Lower lobe of right lung (tissue), 2 donors: ENCODE data around the gene DDIAS. TPM values are rescaled to one million over a fixed set of nuclear protein-coding genes. Genes with fewer than 3 reads are reported as not detected.
"Not testable (repeated sequence)": the region's sequence is repeated elsewhere in the genome, so short reads cannot be mapped to it uniquely, and the experiment has no call there.

ENCODE experiments used
- ATAC-seq, 2 donors: fragments of 200-7000 bp; cut with Tn5 transposase; one replicate each; pipeline ENCODE4 v1.9.1; 2020 to 2022; ENCODE audit warnings: mild to moderate bottlenecking in 2 of 2, moderate library complexity in 2 of 2
- DNase-seq: peaks from one replicate; pipeline ENCODE4 v3.0.0-alpha.2; 2020
- H3K27ac ChIP-seq: fragments of 200-600 bp; one replicate; pipeline ENCODE4 v1.8.0; 2022
- H3K27me3 ChIP-seq: fragments of 200-600 bp; one replicate; pipeline ENCODE4 v1.8.0; 2022; ENCODE audit warnings: low read depth
- H3K36me3 ChIP-seq: fragments of 200-600 bp; one replicate; pipeline ENCODE4 v1.8.0; 2022; ENCODE audit warnings: mild to moderate bottlenecking
- H3K4me1 ChIP-seq: fragments of 200-600 bp; one replicate; pipeline ENCODE4 v1.8.0; 2022
- H3K4me3 ChIP-seq: fragments of 200-600 bp; one replicate; pipeline ENCODE4 v1.8.0; 2022; ENCODE audit warnings: mild to moderate bottlenecking
- H3K9me3 ChIP-seq: fragments of 200-600 bp; one replicate; pipeline ENCODE4 v1.8.0; 2022
- CTCF ChIP-seq: fragments of 200-600 bp; IDR thresholded peaks from one replicate; pipeline ENCODE4 v1.8.0; 2022; ENCODE audit warnings: antibody characterized with exemption, mild to moderate bottlenecking
- intact Hi-C: fragments of 100-400 bp; cut with DNase I; formaldehyde crosslinking; loops from one replicate; pipeline ENCODE4 v1.11.0; 2022
- total RNA-seq: library from RNA; stranded (reverse); fragmentation: NEBNext Ultra II Directional; extraction: Animal tissue kit (Norgen Biotek cat#: 25700); gene quantifications from one replicate; pipeline ENCODE4 v1.2.1, GENCODE V29; 2021
- donor health status: DM: no; HTN: yes; CAD: no; lungs with severe emphysema.

The DDIAS gene
- total RNA-seq, 1 donor from 2014 or later: 13.3 TPM

- Histone ChIP-seq H3K9me3 (no peaks in the 10 kb centered on the region), H3K27ac (no peak overlapping the region), H3K4me3 (no peak overlapping the region), H3K27me3 (no peaks in the 10 kb centered on the region), H3K4me1 (no peaks in the 10 kb centered on the region), H3K36me3 (no peaks in the 10 kb centered on the region)
- intact Hi-C loops: no loop called here
- no peak for DNase-seq
- no peak for ATAC-seq
- TF ChIP-seq CTCF: no peak
These were observed 31.0 kb downstream of the DDIAS start for GRCh38 chr11:82932564-82932963.

- ATAC-seq: no peak
- intact Hi-C loops: no loop called here
These were observed 34.7 kb downstream of the DDIAS start for GRCh38 chr11:82936261-82936660.

DNA sequence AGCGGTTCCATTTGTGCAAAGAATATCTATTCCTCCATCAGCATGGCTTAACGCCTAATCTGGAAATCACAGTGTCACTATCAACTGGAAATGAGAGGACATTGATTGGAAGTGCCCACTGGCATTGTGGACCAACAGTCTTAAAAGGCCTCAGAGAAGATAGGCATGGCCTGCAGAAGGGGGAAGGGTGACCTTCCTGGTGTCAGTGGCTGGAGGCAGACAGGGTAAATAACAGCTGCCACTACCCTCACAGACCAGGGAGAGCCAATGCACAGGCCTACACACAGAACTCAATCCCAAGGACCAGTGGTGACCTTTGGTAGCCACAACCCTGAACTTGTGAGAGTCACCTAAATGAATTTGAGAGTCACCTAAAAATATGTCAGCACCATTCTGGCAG is 36.0 kb downstream of the DDIAS start:
- H3K4me1 ChIP-seq: no peaks in the 10 kb centered on the region
- H3K36me3 ChIP-seq: no peaks in the 10 kb centered on the region
- H3K9me3 ChIP-seq: no peaks in the 10 kb centered on the region
- no peak for DNase-seq
- no peak overlapping the region for H3K27ac ChIP-seq
- intact Hi-C loops: no loop called here
- ATAC-seq: no peak
- no peak for TF ChIP-seq CTCF
- no peak overlapping the region for H3K4me3 ChIP-seq
- no peaks in the 10 kb centered on the region for H3K27me3 ChIP-seq

More at GRCh38 chr11:82936261-82936660, 34.7 kb downstream of the DDIAS start:
- H3K36me3 ChIP-seq: no peaks in the 10 kb centered on the region
- H3K27ac ChIP-seq: no peak overlapping the region
- H3K27me3 ChIP-seq: no peaks in the 10 kb centered on the region
- no peak for DNase-seq
- no peak for TF ChIP-seq CTCF
- H3K9me3 ChIP-seq: no peaks in the 10 kb centered on the region
- H3K4me1 ChIP-seq: no peaks in the 10 kb centered on the region
- H3K4me3 ChIP-seq: no peak overlapping the region

DNA sequence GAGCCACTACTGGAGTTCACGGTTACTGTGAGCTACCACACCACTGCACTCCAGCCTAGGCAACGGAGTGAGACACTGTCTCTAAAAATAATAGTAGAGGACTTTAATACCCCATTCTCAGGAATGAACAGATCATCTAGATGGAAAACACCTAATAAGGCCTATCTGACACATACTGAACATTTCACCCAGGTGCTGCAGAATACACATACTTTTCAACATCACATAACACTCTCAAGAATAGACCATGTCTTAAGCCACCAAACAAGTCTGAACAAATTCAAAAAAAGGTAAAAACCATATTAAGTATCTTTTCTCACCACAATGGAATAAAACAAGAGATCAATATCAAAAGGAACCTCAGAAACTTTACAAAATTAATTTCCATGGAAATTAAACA is 37.9 kb downstream of the DDIAS start:
- H3K4me3 ChIP-seq: no peak overlapping the region
- no peaks in the 10 kb centered on the region for H3K4me1 ChIP-seq
- H3K27me3 ChIP-seq: no peaks in the 10 kb centered on the region
- TF ChIP-seq CTCF: no peak
- H3K36me3 ChIP-seq: no peaks in the 10 kb centered on the region
- H3K9me3 ChIP-seq: no peaks in the 10 kb centered on the region
- no peak overlapping the region for H3K27ac ChIP-seq
- DNase-seq: no peak
- intact Hi-C loops: no loop called here
- ATAC-seq: no peak

DNA sequence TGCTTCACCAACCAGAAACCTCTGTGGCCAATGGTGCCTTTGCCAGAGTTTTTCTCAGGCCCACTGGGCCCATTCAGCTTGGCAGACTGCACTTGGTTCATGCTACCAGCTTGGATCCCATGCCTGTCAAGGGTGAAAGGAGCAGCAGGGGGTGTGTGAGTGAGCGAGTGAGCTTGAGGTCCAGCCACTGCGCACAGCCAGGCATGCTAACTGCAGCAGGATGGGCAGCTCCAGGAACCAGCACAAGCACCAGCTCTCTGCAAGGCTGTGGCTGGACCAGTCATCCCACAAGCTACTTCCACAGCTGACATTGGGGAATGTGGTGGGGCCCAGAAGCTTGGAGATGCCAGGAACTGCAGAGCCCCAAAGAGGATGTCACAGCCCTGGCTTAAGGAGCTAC is 40.8 kb downstream of the DDIAS start:
- no peak overlapping the region for H3K4me3 ChIP-seq
- no peak for DNase-seq
- H3K36me3 ChIP-seq: no peaks in the 10 kb centered on the region
- no peak overlapping the region for H3K27ac ChIP-seq
- no peak for ATAC-seq
- intact Hi-C loops: no loop called here
- H3K9me3 ChIP-seq: no peaks in the 10 kb centered on the region
- no peaks in the 10 kb centered on the region for H3K4me1 ChIP-seq
- TF ChIP-seq CTCF: no peak
- H3K27me3 ChIP-seq: no peaks in the 10 kb centered on the region

DNA sequence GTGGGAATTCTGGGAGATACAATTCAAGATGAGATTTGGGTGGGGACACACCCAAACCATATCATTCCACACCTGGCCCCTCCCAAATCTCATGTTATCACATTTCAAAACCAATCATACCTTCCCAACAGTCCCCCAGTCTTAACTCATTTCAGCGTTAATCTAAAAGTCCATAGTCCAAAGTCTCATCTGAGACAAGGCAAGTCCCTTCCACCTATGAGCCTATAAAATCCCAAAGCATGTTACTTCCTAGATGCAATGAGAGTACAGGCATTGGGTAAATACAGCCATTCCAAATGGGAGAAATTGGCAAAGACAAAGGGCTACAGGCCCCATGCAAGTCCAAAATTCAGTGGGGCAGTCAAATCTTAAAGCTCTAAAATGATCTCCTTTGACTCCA is 41.9 kb downstream of the DDIAS start:
- H3K4me3 ChIP-seq, H3K36me3 ChIP-seq, ATAC-seq, H3K27me3 ChIP-seq, H3K4me1 ChIP-seq, intact Hi-C loops, H3K27ac ChIP-seq, DNase-seq, H3K9me3 ChIP-seq: not testable (repeated sequence)
